Gastrocnemius medialis (tissue), 4 donors: ENCODE measurements around the gene GALNT16. TPM values are rescaled to one million over a fixed set of nuclear protein-coding genes. Genes with fewer than 3 reads are reported as not detected.
"Not testable (repeated sequence)": the region's sequence is repeated elsewhere in the genome, so short reads cannot be mapped to it uniquely, and the experiment has no call there.

Experiments used
- ATAC-seq, 2 donors: fragments of 150-250 bp; one replicate each; pipeline ENCODE4 v1.9.1; 2016
- DNase-seq, 2 donors: peaks; one replicate each; pipeline ENCODE4 v3.0.0-alpha.2; 2019
- H3K27ac ChIP-seq, 4 donors: fragments of 200-600 bp; sonication (generic); 1 replicate in 1 of 4; 2 replicates in 3 of 4; pipeline ENCODE4 v1.5.1; 2016 to 2018; ENCODE audit warnings: mild to moderate bottlenecking in 2 of 4, moderate library complexity in 1 of 4
- H3K27me3 ChIP-seq, 3 donors: fragments of 200-600 bp; sonication (generic) in 2 of 3; 1 replicate in 1 of 3; 2 replicates in 2 of 3; pipeline versions ENCODE4 v1.5.1 to v1.6.0; 2016 to 2019; ENCODE audit warnings: mild to moderate bottlenecking in 1 of 3, moderate library complexity in 1 of 3
- H3K36me3 ChIP-seq, 2 donors: fragments of 200-600 bp; sonication (generic) in 1 of 2; one replicate each; pipeline ENCODE4 v1.5.1; 2017 to 2018
- H3K4me1 ChIP-seq, 2 donors: fragments of 200-600 bp; sonication (generic) in 1 of 2; one replicate each; pipeline ENCODE4 v1.5.1; 2016 to 2017; ENCODE audit warnings: mild to moderate bottlenecking in 2 of 2
- H3K4me3 ChIP-seq, 4 donors: fragments of 200-600 bp; sonication (generic) in 3 of 4; 1 replicate in 1 of 4; 2 replicates in 3 of 4; pipeline ENCODE4 v1.5.1; 2016 to 2019; ENCODE audit warnings: mild to moderate bottlenecking in 2 of 4
- H3K9me3 ChIP-seq, 3 donors: fragments of 200-600 bp; sonication (generic) in 2 of 3; 1 replicate in 1 of 3; 2 replicates in 2 of 3; pipeline ENCODE4 v1.5.1; 2016 to 2019
- POLR2A ChIP-seq, 2 donors: fragments of 450-650 bp; IDR thresholded peaks; one replicate each; pipeline ENCODE4 v1.6.1; 2017; ENCODE audit warnings: antibody characterized with exemption in 2 of 2, mild to moderate bottlenecking in 2 of 2, moderate library complexity in 2 of 2
- in situ Hi-C, 4 donors: fragments of 200-750 bp; cut with MboI; loops; one replicate each; pipeline versions ENCODE4 v1.15.0 to v1.8.0; 2017; ENCODE audit warnings: low sequenced_read_pairs in 4 of 4
- intact Hi-C: fragments of 100-400 bp; cut with DNase I; formaldehyde crosslinking; loops from one replicate; pipeline ENCODE4 v1.15.1; 2023; ENCODE audit warnings: low total_unique reads
- total RNA-seq, 4 donors: library from RNA; depleted of rRNA; stranded (reverse); fragments of >200 nt; gene quantifications; one replicate each; pipeline versions ENCODE4 v1.1.0 to v1.2.3, GENCODE V29; 2016
- TF ChIP-seq, protein P1 (sequence below), 5 experiments: fragments of 450-650 bp in 3 of 5; fragments of 200-600 bp in 2 of 5; sonication (generic) in 2 of 5; IDR thresholded peaks in 4 of 5; conservative IDR thresholded peaks in 1 of 5; 1 replicate in 4 of 5; 2 replicates in 1 of 5; pipeline ENCODE4 v1.5.1; 2016 to 2019; ENCODE audit warnings: antibody characterized with exemption in 5 of 5, mild to moderate bottlenecking in 3 of 5, moderate library complexity in 3 of 5

Gene GALNT16
- total RNA-seq, 4 donors from 2014 or later, result 0.15 to 2.7 (median 1.7) TPM

- no peak for DNase-seq
- no peak overlapping the region for H3K27ac ChIP-seq
Measured at GRCh38 chr14:69270795-69271708, 11.1 kb downstream of the GALNT16 start.

DNA sequence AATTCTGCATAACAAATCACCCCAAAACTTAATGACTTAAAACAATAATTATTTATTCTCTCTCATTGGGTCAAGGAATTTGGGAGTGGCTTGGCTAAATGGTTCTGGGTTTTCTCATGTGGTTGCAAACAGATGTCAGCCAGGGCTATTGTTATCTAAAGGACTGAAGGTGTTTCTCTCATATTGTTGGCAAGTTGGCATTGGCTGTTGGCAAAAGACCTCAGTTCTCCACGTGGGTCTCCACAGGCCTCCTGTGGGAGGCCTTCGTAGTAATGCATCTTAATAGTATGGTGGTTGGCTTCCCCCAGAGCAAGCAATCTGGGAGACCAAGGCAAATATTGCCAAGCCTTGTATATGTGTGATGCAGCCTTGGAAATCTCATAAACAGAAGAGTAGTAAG, 14.4 kb downstream of the GALNT16 start:
- in situ Hi-C loops (no loop called here), intact Hi-C loops (no loop called here)
- ATAC-seq (no peak), DNase-seq (no peak)
- H3K36me3 ChIP-seq, result no peaks in the 10 kb centered on the region
- TF ChIP-seq POLR2A (IDR thresholded peaks at IDR 0.05), result no peak
- TF ChIP-seq, protein P1, sequence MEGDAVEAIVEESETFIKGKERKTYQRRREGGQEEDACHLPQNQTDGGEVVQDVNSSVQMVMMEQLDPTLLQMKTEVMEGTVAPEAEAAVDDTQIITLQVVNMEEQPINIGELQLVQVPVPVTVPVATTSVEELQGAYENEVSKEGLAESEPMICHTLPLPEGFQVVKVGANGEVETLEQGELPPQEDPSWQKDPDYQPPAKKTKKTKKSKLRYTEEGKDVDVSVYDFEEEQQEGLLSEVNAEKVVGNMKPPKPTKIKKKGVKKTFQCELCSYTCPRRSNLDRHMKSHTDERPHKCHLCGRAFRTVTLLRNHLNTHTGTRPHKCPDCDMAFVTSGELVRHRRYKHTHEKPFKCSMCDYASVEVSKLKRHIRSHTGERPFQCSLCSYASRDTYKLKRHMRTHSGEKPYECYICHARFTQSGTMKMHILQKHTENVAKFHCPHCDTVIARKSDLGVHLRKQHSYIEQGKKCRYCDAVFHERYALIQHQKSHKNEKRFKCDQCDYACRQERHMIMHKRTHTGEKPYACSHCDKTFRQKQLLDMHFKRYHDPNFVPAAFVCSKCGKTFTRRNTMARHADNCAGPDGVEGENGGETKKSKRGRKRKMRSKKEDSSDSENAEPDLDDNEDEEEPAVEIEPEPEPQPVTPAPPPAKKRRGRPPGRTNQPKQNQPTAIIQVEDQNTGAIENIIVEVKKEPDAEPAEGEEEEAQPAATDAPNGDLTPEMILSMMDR (IDR thresholded peaks at IDR 0.05 in 4 of 5, conservative IDR thresholded peaks at IDR 0.05 in 1 of 5), result no peak
- no peaks in the 10 kb centered on the region for H3K9me3 ChIP-seq
- H3K4me1 ChIP-seq, result no peaks in the 10 kb centered on the region
- no peak overlapping the region for H3K27ac ChIP-seq
- no peak overlapping the region for H3K4me3 ChIP-seq
- H3K27me3 ChIP-seq, result no peaks in the 10 kb centered on the region

More at GRCh38 chr14:69270795-69271708, 11.1 kb downstream of the GALNT16 start:
- no peaks in the 10 kb centered on the region for H3K36me3 ChIP-seq
- TF ChIP-seq, protein P1 (IDR thresholded peaks at IDR 0.05 in 4 of 5, conservative IDR thresholded peaks at IDR 0.05 in 1 of 5), result no peak
- TF ChIP-seq POLR2A (IDR thresholded peaks at IDR 0.05), result no peak
- no peaks in the 10 kb centered on the region for H3K9me3 ChIP-seq
- no peaks in the 10 kb centered on the region for H3K27me3 ChIP-seq
- no peaks in the 10 kb centered on the region for H3K4me1 ChIP-seq
- in situ Hi-C loops (no loop called here), intact Hi-C loops (no loop called here)
- no peak overlapping the region for H3K4me3 ChIP-seq
- no peak for ATAC-seq

- ATAC-seq (no peak), DNase-seq (no peak)
- no peak overlapping the region for H3K27ac ChIP-seq
Measured at GRCh38 chr14:69275331-69275730, 15.4 kb downstream of the GALNT16 start.

GRCh38 chr14:69277356-69277755, 17.4 kb downstream of the GALNT16 start:
- H3K27ac ChIP-seq, DNase-seq, H3K36me3 ChIP-seq, H3K4me3 ChIP-seq, H3K27me3 ChIP-seq, intact Hi-C loops, ATAC-seq, H3K4me1 ChIP-seq, in situ Hi-C loops, H3K9me3 ChIP-seq: not testable (repeated sequence)

More at GRCh38 chr14:69275331-69275730, 15.4 kb downstream of the GALNT16 start:
- no peaks in the 10 kb centered on the region for H3K9me3 ChIP-seq
- no peaks in the 10 kb centered on the region for H3K4me1 ChIP-seq
- in situ Hi-C loops, result no loop called here
- no peak overlapping the region for H3K4me3 ChIP-seq
- intact Hi-C loops, result no loop called here
- no peaks in the 10 kb centered on the region for H3K36me3 ChIP-seq
- no peak for TF ChIP-seq POLR2A (IDR thresholded peaks at IDR 0.05)
- TF ChIP-seq, protein P1 (IDR thresholded peaks at IDR 0.05 in 4 of 5, conservative IDR thresholded peaks at IDR 0.05 in 1 of 5), result no peak
- H3K27me3 ChIP-seq, result no peaks in the 10 kb centered on the region

GRCh38 chr14:69280746-69281291, 20.9 kb downstream of the GALNT16 start:
- intact Hi-C loops, result no loop called here
- H3K4me3 ChIP-seq, result no peak overlapping the region
- in situ Hi-C loops, result no loop called here

More at GRCh38 chr14:69280746-69281291, 20.9 kb downstream of the GALNT16 start:
- Histone ChIP-seq H3K4me1 (no peaks in the 10 kb centered on the region), H3K9me3 (no peaks in the 10 kb centered on the region), H3K27me3 (no peaks in the 10 kb centered on the region), H3K27ac (no peak overlapping the region), H3K36me3 (no peaks in the 10 kb centered on the region)
- no peak for ATAC-seq
- TF ChIP-seq POLR2A (IDR thresholded peaks at IDR 0.05), result no peak
- TF ChIP-seq, protein P1 (IDR thresholded peaks at IDR 0.05 in 4 of 5, conservative IDR thresholded peaks at IDR 0.05 in 1 of 5), result no peak
- DNase-seq, result no peak
